Kidney (tissue), 14 donors: ENCODE measurements around the gene CERS5. TPM values are rescaled to one million over a fixed set of nuclear protein-coding genes. Genes with fewer than 3 reads are reported as not detected.

ENCODE experiments used
- DNase-seq, 5 donors: peaks; one replicate each; pipeline ENCODE4 v3.0.0-alpha.2; 2013 to 2020
- FAIRE-seq: peaks from 2 replicates; lab custom pipeline; 2012; peaks lifted over from hg19 to GRCh38; lab: Jason Lieb, UNC
- H3K27ac ChIP-seq, 2 donors: one replicate each; pipeline ENCODE4 v1.7.0; 2013; ENCODE audit warnings: low read depth in 2 of 2, low read length in 2 of 2, inconsistent platforms in 1 of 2
- H3K27me3 ChIP-seq: one replicate; pipeline ENCODE4 v1.7.1; 2013; ENCODE audit warnings: low read length, inconsistent platforms; ENCODE audit not compliant: control insufficient read depth, insufficient read depth
- H3K36me3 ChIP-seq, 3 donors: one replicate each; pipeline versions ENCODE4 v1.7.0 to v1.7.1; 2013; ENCODE audit warnings: low read length in 3 of 3, control low read depth in 1 of 3, inconsistent platforms in 1 of 3; ENCODE audit not compliant: insufficient read depth in 3 of 3, control insufficient read depth in 2 of 3
- H3K4me1 ChIP-seq, 3 donors: one replicate each; pipeline versions ENCODE4 v1.7.0 to v1.7.1; 2013; ENCODE audit warnings: low read length in 3 of 3, inconsistent platforms in 1 of 3, low read depth in 1 of 3; ENCODE audit not compliant: control insufficient read depth in 2 of 3, insufficient read depth in 2 of 3
- H3K4me3 ChIP-seq, 3 donors: one replicate each; pipeline versions ENCODE4 v1.7.0 to v1.8.1; 2013; ENCODE audit warnings: low read length in 3 of 3, control low read depth in 1 of 3, inconsistent platforms in 1 of 3
- H3K9ac ChIP-seq, 3 donors: one replicate each; pipeline versions ENCODE4 v1.7.0 to v1.7.1; 2013; ENCODE audit warnings: low read length in 3 of 3, control low read depth in 1 of 3, inconsistent platforms in 1 of 3
- H3K9me3 ChIP-seq, 3 donors: one replicate each; pipeline versions ENCODE4 v1.7.0 to v1.7.1; 2013; ENCODE audit warnings: low read length in 3 of 3, control low read depth in 1 of 3, inconsistent platforms in 1 of 3; ENCODE audit not compliant: control insufficient read depth in 2 of 3, insufficient read depth in 1 of 3
- CTCF ChIP-seq: IDR thresholded peaks from 3 replicates; pipeline ENCODE4 v1.5.1; 2012; ENCODE audit warnings: mild to moderate bottlenecking, moderate library complexity, borderline replicate concordance; ENCODE audit not compliant: insufficient read depth; ENCODE audit errors: extremely low read depth
- intact Hi-C: fragments of 100-400 bp; cut with DNase I; formaldehyde crosslinking; loops from one replicate; pipeline ENCODE4 v1.11.1; 2022
- polyA plus RNA-seq: library from polyadenylated mRNA; stranded (reverse); fragments of 350-450 nt; fragmentation: Illumina TruSeq; extraction: RNeasy Lipid Tissue Mini Kit (QIAGEN cat#74804); gene quantifications from one replicate; pipeline ENCODE4 v1.2.3, GENCODE V29; 2014; ENCODE audit warnings: low read depth, low replicate concordance; ENCODE audit not compliant: insufficient read depth
- total RNA-seq: library from RNA; stranded (reverse); fragmentation: NEBNext Ultra II Directional; extraction: Animal tissue kit (Norgen Biotek cat#: 25700); gene quantifications from one replicate; pipeline ENCODE4 v1.2.1, GENCODE V29; 2021
- donor health status: control.
- donor health status: control.
- donor health status: control.
- donor health status: control.
- donor health status: control.
- donor health status: DM: yes; HTN: yes; CAD: no.
- donor health status: Normal renal cell carcinoma (clear cell type).

Gene CERS5
- total and polyA plus RNA-seq, 2 donors from 2014 or later, result 40.2 to 52.1 TPM

GRCh38 chr12:50174971-50175715 is 8.0 kb upstream of the CERS5 start:
- no peaks in the 10 kb centered on the region for H3K9me3 ChIP-seq
- intact Hi-C loops, result loop anchor here (10.0 kb wide), 1 partner anchor 100 kb away; no protein-coding TSS in a partner anchor
- no peaks in the 10 kb centered on the region for H3K27me3 ChIP-seq
- H3K4me3 ChIP-seq, result no peak overlapping the region
- DNase-seq (peak in 2 of 5 donors; percentile 89 to 90), FAIRE-seq (peak; percentile 90)
- no peak overlapping the region for H3K27ac ChIP-seq
- H3K4me1 ChIP-seq, result no peaks in the 10 kb centered on the region
- TF ChIP-seq CTCF, result peak; percentile 70
- H3K36me3 ChIP-seq, result peaks cover 0 to 9% (median 6%) of the 10 kb centered on the region in 3 donors
- no peak overlapping the region for H3K9ac ChIP-seq

DNA sequence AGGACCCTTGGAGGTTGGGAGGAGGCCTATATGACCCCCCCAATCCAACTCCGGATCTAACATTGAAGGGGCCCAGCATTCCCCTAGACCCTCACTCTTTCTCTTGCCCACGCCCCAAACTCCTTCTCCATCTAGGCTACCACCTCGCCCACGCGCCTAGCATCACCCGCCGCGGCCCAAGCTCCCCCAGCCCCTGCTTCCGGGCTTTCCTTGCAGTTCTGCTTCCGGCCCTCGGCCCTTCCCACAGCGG is 445 bp downstream of the CERS5 start:
- no peak for FAIRE-seq

DNA sequence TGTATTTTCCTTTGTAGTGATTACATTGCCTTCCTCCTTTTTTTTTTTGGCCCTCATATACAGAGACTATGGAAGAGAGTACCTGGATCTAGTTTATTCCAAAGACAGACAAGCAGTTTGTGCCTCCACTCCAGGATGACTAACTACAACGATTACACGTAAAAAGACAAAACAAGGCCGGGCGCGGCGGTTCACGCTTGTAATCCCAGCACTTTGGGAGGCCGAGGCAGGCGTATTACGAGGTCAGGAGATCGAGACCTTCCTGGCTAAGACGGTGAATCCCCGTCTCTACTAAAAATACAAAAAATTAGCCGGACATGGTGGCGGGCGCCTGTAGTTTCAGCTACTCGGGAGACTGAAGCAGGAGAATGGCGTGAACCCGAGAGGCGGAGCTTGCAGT is 2.2 kb downstream of the CERS5 start:
- intact Hi-C loops, result no loop called here
- no peak overlapping the region for H3K9ac ChIP-seq
- H3K4me3 ChIP-seq, result no peak overlapping the region
- DNase-seq, result no peak
- peaks cover 0 to 5% (median 0%) of the 10 kb centered on the region in 3 donors for H3K4me1 ChIP-seq
- no peak overlapping the region for H3K27ac ChIP-seq
- FAIRE-seq, result no peak
- H3K9me3 ChIP-seq, result peaks cover 0 to 2% (median 0%) of the 10 kb centered on the region in 3 donors
- no peaks in the 10 kb centered on the region for H3K36me3 ChIP-seq
- TF ChIP-seq CTCF, result no peak
- no peaks in the 10 kb centered on the region for H3K27me3 ChIP-seq

More for the DNA sequence above, 445 bp downstream of the CERS5 start:
- intact Hi-C loops, result no loop called here
- no peak for TF ChIP-seq CTCF
- no peaks in the 10 kb centered on the region for H3K36me3 ChIP-seq
- H3K4me1 ChIP-seq, result peaks cover 0 to 5% (median 0%) of the 10 kb centered on the region in 3 donors
- peak overlapping the region; percentile 67 to 79 (median 68) for H3K4me3 ChIP-seq
- peak overlapping the region; percentile 85 to 89 for H3K27ac ChIP-seq
- DNase-seq, result no peak
- H3K9me3 ChIP-seq, result peaks cover 0 to 2% (median 0%) of the 10 kb centered on the region in 3 donors
- no peaks in the 10 kb centered on the region for H3K27me3 ChIP-seq
- H3K9ac ChIP-seq, result peak overlapping the region; percentile 60 to 86 (median 82)
